KG1 (cell line): ENCODE data around the gene DNAH1.
"Not testable (repeated sequence)": the region's sequence is repeated elsewhere in the genome, so short reads cannot be mapped to it uniquely, and the experiment has no call there.

Experiments
- DNase-seq: peaks from one replicate; lab custom pipeline; 2025; lab: John Stamatoyannopoulos, UW

DNAH1 gene

DNA sequence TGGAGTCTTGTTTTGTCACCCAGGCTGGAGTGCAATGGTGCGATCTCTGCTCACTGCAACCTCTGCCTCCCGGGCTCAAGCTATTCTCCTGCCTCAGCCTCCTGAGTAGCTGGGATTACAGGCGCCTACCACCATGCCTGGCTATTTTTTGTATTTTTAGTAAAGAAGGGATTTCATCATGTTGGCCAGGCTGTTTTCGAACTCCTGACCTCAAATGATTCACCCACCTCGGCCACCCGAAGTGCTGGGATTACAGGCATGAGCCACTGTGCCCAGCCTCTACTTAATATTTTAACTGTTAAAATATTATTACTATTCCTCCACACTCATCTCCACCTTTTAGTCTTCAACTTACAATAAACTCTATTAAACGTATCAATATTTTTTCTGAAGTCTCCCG is 22.0 kb downstream of the DNAH1 start:
- not testable (repeated sequence) for DNase-seq

DNA sequence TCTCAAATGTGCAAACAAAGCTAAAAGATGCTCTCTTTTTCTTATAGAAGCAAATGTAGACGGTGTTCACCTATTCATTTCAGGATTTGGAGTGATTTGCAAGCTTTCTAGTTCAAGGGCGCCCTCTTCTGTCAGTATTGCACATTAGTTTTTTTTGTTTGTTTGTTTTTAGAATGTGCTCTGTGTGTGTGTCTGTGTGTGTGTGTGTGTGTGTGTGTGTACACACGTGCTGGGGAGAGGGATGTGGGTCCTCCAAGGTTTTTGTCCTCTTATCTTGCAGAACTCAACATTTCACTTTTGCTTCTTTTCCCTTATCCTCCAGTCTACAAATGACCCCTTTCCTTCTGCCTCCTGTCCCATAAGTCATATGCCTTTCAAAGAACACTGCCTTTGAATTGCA is 23.5 kb downstream of the DNAH1 start:
- DNase-seq: peak; percentile 32

DNA sequence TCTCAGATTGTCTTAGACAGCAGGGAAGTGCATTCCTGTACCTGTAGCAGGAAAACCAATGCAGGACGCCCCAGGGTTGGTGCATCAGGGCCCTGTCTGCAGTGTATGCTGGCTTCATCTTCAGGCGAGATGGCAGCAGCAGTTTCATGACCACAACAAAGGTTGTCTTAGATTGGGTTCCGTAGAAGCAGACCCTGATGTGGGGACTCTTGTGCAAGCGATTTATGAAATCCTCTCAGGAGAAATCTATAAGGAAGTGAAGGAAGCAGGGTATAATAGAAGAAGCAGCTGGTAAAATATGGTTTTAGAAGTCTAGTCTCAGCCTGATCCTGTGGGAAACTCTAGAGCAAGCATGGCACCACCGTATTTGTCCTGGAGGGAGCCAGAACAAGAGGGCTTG is 25.0 kb downstream of the DNAH1 start:
- DNase-seq: no peak

DNA sequence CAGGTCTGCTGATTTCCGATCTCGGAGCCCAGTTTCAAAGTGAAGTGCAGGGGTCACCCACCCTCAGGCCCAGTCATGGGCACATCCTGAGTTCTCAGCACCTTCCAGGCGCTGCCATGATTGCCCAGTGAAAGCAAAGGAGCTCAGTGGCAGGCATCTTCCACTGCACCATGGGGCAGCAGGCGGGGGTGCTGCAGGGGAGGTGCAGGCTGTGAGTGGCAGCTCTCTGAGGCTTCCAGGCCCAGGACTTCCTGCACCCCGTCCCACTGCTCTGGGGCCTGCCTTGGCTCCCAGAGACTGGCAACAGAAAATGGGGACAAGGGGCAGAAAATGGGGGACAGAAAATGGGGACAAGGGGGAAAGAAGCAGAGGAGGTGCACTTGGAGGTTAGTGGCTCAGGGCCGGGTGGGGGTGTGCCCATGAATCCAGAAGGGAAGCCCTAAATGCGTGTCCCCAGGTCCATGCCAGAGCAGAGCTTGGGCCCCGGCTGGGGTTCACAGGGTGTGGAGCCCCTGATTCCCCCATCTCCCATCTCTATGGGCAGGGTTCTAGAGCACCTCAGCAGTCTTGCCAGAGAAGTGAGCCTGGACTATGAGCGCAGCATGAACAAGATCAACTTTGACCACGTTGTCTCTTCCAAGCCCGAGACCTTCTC is 28.0 kb downstream of the DNAH1 start:
- no peak for DNase-seq

DNA sequence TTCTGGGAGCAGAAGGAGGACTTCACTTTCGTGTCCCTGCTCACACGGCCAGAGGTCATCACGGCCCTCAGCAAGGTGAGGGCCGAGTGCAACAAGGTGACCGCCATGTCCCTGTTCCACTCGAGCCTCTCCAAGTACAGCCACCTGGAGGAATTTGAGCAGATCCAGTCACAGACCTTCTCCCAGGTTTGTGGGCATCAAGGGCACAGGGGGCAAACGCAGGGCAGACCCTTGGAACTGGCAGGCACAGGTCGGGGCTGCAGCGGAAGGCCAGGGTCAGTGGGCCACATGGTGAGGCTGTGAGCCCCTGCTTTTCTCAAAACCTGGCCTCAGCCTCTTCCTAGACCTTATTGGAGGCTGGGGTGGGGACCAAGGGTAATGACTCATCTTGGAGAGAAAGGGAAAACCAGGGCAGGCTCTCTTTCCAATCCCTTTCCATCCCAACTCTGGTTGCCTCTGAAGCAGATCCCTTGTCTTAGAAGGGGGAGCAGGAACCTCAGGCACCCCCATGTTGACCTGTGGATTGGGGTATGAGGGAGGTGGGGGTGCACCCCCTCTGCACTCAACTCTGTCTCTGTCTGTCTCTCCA is 29.5 kb downstream of the DNAH1 start:
- DNase-seq: no peak

DNA sequence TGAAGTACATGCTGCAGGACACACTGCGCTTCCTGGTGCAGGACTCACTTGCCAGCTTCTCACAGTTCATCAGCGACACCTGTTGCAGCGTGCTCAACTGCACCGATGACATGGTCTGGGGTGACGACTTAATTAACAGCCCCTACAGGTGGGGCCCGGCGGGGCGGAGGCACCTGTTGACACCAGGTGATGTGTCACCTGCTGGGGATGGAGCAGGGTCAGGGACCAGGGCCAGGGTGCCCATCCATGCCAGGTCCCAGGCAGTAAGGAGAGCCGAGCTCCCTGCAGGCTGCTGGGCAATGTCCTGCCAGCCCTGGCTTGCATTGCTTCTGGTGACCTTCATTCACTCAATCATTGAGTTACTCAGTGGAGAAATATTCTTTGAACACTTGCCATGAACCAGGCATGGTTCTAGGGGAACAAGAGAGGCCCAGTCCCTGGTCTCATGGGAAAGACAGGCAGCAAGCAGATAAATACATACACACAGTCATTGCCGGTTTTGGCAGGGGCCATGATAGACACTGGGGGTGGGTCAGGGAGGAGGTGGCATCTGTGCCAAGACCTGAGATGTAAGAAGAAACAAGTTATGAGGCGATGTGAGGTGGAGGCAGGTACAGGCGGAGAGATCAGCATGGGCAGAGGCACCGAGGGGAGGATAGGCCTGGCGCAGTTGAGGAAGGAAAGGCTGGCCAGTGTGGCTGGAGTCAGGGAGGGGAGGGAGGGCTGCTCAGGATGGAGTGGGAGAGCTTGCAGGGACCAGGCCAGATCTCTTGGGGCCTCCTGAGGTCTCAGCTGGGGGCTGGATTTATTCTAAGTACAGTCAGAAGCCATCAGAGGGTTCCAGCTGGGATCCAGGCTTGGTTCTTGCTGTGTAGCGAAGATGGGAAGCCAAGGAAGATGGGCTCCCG is 30.8 kb downstream of the DNAH1 start:
- no peak for DNase-seq

DNA sequence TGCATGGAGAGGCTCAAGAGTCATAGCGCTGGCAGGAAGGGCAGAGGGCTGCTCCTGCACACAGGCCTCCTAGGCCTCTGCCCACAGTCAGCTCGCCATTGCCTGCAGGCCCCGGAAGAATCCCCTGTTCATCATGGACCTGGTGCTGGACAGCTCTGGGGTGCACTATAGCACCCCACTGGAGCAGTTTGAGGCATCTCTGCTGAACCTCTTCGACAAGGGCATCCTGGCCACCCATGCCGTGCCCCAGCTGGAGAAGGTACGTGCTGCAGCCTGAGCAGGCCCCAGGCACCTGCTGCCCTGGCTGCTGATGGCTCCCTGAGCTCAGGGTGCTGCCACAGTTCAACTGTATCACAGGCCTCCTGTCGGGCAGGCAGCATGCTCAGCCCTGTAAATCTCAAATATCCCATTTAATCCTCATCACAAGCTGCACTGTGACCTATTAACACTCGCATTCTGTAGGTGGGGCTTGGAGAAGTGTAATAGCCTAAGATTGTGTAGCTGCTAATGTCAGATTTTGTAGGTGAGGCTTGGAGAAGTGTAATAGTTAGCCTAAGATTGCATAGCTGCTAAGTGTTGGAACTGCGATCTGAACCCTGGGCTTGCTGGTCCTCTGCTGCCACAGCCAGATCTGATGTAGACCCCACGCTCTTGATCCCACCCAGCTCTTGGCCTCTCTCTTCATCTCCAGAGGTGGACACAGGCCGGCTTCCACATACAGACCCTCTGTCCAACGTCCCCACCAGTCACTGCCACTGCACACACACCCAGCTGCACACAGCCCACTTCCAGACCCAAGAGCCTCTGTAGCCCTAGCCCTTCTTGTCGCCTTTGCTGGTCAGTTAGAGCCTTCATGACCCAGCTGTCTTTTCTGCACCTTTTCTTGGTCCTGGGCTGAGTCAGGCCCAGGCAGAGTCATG is 31.9 kb downstream of the DNAH1 start:
- DNase-seq: no peak

DNA sequence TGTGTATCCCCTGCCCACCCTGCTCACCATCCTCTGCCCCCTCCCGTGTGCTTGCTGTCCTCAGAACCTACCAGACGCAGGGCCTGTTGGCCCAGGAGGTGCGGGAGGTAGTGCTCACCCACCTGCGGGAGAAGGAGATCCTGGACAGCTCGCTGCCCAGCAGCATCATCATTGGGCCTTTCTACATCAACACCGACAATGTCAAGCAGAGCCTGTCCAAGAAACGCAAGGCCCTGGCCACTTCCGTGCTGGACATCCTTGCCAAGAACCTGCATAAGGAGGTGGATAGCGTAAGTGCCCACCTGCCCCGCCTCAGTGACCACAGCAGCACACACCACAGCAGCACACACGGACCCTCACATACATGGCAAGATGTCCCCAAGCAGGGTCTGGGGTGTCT is 33.0 kb downstream of the DNAH1 start:
- no peak for DNase-seq

DNA sequence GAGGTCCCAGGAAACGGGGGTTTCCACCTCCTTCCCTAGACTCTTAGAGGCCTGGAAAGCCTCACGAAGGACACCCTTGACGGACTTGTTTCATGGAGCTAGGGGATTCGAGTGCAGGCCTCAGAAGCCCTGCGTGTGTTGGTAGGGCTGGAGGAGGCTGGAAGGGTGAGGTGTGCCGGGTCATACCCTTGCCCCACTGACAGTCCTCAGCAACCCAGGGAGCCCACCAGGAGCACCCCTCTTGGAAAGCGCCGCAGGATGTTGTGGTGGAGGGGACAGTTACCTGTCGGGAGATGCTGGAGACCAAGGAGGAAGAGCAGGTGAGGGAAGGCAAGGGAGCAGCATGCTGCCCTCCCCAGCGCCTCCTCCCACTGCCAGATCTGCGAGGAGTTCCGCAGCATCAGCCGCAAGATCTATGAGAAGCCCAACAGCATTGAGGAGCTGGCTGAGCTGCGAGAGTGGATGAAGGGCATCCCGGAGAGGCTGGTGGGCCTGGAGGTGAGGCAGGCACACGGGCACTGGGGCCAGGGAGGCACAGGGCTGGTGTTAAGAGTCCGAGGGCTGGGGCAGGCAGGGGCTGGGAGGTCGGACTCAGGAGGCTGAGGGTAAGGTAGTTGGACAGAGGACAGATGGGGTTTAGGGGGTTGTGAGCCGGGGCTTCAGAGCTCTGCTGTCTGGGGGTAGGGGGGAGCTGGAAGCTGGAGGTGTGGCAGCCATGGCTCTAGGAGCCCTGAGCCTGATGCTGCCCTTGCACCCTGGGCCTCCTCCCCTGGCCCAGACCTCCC is 33.7 kb downstream of the DNAH1 start:
- DNase-seq: no peak

DNA sequence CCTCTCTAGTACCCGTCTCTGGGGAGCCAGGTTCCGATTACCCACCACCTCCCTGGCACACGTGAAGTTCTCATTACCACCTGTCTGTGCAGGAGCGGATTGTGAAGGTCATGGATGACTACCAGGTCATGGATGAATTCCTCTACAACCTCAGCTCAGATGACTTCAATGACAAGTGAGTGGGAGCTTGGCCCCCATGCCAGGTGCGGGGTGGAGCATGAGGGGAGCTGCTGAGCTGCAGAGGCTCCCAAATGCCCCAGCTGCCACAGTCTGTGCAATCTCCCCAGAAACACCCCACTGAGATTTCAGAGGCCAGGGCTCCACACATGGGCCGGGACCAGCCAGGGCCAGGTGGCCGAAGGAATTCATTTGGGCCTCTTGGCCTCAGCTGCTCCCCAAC is 34.3 kb downstream of the DNAH1 start:
- no peak for DNase-seq

DNA sequence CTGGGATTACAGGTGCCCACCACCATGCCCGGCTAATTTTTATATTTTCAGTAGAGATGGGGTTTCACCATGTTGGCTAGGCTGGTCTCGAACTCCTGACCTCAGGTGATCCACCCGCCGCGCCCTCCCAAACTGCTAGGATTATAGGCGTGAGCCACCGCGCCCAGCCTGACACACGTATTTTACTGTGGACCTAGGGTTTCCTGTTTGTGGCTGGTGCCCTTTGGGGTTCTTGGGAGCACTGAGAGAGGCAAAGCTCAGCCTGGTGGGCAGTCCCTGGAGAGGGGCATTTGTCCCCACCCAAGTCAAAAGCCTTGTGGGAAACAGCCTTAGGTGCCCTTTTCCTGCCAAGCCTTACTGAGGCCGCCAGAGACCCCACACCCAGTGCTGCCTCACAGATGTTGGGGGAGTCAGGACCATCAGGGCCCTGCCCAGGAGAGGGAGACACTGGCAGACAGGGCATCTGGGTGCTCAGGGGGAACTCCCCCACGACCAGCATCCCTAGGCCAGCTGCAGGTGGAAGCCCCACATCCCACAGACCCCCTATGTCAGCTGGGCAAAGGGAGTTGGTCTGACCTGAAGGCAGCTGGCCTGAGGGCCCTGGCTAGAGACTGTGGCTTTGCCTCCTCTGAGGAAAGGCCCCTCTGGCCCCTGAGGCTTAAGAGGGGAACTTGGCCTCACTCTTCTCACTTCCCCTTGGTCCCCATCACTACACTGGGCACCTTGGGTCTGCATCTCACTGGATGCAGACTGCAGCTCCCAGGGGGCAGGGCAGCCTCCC is 35.1 kb downstream of the DNAH1 start:
- no peak for DNase-seq

DNA sequence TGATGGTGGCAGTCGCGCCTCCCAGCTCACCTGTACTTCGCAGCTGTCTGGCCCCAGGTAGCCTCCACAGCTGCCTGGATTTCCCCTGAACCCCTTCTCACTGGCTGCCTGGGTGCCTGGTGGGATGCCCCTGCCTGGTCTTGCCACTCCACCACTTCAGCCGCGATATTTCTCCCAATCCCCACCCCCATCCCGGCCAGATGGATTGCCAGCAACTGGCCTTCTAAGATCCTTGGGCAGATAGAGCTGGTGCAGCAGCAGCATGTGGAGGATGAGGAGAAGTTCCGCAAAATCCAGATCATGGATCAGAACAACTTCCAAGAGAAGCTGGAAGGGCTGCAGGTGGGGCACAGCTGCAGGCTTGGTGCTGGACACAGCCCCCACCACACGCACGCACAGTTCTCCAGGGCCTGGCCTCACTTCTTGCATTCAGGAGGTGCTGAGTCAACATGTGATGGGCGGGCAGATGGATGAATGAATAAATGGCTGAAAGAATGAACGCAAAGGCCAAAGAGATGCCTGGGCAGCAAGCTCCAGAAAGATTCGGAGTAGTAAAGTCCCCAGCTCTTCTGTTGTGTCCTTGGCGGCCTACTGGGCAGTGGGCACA is 35.7 kb downstream of the DNAH1 start:
- no peak for DNase-seq

DNA sequence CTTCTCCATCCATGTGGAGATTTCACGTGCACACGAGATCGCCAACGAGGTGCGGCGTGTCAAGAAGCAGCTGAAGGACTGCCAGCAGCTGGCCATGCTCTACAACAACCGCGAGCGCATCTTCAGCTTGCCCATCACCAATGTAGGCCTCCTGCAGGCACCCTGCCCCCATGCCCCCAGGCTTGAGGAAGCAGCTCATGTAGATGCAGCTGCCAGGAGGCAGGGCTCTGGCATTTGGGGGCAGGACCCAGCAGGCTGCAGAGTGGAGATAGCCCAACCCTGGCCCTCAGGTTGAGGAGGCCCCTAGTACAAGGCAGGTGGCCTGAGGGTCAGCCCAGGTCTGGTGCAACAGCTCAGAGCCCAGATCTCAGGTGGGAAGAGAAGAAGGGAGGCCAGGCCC is 36.4 kb downstream of the DNAH1 start:
- DNase-seq: no peak

DNA sequence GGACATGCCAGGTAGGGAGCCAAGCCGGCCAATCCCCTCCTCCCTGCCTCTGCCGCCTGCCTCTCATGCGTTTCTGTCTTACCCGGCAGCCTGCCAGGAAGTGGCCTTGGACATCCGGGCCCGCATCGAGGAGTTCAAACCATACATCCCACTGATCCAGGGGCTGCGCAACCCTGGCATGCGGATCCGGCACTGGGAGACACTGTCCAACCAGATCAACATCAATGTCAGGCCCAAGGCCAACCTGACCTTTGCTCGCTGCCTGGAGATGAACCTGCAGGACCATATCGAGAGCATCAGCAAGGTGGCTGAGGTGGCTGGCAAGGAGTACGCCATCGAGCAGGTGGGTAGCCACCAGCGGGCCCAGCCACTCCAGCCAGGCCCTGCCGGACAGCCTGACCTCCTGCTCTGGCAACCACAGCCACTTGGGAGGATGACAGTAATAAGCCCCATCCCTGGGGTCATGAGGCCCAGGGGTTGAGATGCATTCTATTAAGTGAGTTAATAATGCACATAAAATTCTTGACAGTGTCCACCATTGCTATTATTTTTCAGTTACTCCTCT is 37.3 kb downstream of the DNAH1 start:
- no peak for DNase-seq

DNA sequence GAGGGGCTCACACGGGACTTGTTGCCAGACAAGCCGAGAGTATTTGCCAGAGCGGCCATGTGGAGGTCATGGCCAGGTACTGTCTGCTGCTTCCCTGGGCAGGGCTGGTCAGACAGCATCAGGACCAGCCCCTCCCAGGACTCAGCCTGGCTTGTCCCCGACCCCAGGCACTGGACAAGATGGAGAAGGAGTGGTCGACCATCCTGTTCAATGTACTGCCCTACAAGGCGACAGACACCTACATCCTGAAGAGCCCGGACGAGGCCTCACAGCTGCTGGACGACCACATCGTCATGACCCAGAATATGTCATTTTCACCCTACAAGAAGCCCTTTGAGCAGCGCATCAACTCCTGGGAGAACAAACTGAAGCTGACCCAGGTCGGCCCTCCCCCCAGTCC is 38.6 kb downstream of the DNAH1 start:
- DNase-seq: no peak

DNA sequence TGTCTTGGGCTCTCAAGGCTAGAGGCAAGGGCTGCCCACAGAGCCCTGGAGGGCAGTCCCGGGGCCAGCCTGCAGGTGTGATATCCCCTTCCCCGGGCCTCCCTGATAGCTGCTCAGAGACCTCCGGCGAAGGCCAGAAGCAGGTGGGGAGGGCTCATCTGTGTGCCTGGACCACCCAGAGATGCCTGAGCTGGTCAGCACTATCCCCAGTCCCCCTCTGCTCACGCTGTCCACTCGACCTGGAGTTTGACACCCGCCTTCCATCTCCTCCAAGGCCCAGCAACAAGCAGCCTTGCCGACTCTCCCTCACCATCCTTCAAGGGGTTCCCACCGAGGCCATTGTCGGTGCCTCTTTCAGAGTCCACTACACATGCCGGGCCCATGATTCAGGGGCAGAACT is 39.4 kb downstream of the DNAH1 start:
- DNase-seq: no peak

DNA sequence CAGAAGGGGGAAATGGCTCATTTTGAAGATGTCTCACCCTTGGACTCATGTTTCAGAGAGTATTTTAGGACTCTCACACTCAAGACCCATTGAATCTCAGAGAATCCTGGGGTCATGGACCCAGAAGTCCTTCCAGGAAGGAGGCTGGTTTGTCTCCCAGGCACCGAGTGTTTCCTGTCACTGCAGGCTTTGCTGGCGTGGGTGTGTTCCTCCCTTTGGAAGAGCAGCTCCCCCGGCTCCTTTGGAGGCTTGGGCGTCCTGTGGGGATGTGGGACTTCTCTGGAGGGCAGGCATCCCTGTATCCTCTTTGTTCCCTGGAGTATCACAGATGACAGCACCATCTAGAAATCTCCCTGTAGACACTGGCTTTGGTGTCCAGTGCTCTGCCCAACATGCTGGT is 40.0 kb downstream of the DNAH1 start:
- no peak for DNase-seq

DNA sequence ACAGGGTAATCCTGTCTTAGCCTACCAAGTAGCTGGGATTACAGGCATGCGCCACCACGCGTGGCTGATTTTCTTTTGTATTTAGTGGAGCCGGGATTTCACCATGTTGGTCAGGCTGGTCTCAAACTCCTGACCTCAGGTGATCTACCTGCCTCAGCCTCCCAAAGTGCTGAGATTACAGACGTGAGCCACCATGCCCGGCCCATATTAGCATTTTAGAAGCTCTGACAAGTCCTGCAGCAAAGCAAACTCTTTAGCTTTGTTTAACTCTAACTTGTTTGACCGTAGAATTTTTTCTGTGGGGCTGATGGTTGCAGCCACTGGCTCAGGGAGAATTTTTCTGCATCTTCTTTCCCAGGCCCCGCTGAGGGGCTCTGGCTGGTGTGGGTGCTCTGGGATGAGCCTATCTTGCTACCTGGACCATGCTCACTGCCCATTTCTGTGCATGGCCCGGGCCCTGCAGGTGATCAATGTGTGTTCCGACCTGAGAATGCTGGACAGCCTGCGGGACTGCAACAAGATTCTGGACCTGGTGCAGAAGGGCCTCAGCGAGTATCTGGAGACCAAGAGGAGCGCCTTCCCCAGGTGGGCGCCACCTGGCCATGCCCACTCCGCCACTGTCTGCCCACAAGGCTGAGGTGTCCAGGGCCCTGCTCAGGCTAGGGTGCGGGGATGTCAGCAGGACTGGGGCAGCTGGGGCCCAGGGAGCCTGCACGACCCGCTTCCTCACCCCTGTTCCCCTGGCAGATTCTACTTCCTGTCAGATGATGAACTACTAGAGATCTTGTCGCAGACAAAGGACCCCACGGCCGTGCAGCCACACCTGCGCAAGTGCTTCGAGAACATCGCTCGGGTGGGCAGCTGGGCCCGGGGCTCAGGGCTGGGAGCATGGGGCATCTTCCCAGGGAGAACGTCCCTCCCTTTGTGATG is 41.3 kb downstream of the DNAH1 start:
- DNase-seq: no peak
